H1 (cell line): Measurements from ENCODE around the gene PLA2G10. TPM values are rescaled to one million over a fixed set of nuclear protein-coding genes. Genes with fewer than 3 reads are reported as not detected.

Experiments used
- BCL11A ChIP-seq, 2 experiments: IDR thresholded peaks; one replicate each; pipeline ENCODE4 v1.6.1; 2011; ENCODE audit warnings: low read depth in 2 of 2, low read length in 2 of 2, mild to moderate bottlenecking in 2 of 2
- CBX8 ChIP-seq: fragments of 300-800, 300-1000 bp; sonication (generic); IDR thresholded peaks from 2 replicates; pipeline ENCODE4 v1.7.1; 2016; ENCODE audit warnings: low read depth, low read length, borderline replicate concordance
- EP300 ChIP-seq, 2 experiments: IDR thresholded peaks; 1 replicate in 1 of 2; 2 replicates in 1 of 2; pipeline ENCODE4 v1.6.1; 2011 to 2012; ENCODE audit warnings: low read depth in 2 of 2, low read length in 2 of 2, mild to moderate bottlenecking in 2 of 2, borderline replicate concordance in 1 of 2, inconsistent platforms in 1 of 2, moderate library complexity in 1 of 2
- EZH2 ChIP-seq: fragments of 200-600 bp; sonication (generic); IDR thresholded peaks from 2 replicates; pipeline ENCODE4 v1.7.1; 2012; ENCODE audit warnings: low read depth, mild to moderate bottlenecking, moderate library complexity, low read length, inconsistent platforms; ENCODE audit not compliant: severe bottlenecking
- FOSL1 ChIP-seq: IDR thresholded peaks from 2 replicates; pipeline ENCODE4 v1.6.1; 2011; ENCODE audit warnings: mild to moderate bottlenecking, low read depth, low read length, moderate library complexity; ENCODE audit not compliant: insufficient read depth
- GTF2F1 ChIP-seq: IDR thresholded peaks from 2 replicates; pipeline ENCODE4 v1.6.1; 2012; ENCODE audit warnings: low read depth, low read length, improper control_type of control experiment, borderline replicate concordance
- HDAC6 ChIP-seq: IDR thresholded peaks from one replicate; pipeline ENCODE4 v1.7.1; 2012; ENCODE audit warnings: low read depth, mild to moderate bottlenecking, inconsistent platforms, low read length, moderate library complexity
- KDM1A ChIP-seq: fragments of 200-600, 300-600 bp; sonication (generic); IDR thresholded peaks from 2 replicates; pipeline ENCODE4 v1.7.1; 2016; ENCODE audit warnings: mild to moderate bottlenecking, low read length, borderline replicate concordance
- MAFK ChIP-seq: IDR thresholded peaks from 2 replicates; pipeline ENCODE4 v1.6.1; 2012; ENCODE audit warnings: low read depth, mild to moderate bottlenecking, improper control_type of control experiment, low read length
- RAD21 ChIP-seq, 2 experiments: IDR thresholded peaks in 1 of 2; conservative IDR thresholded peaks in 1 of 2; 2 replicates each; pipeline ENCODE4 v1.6.1; 2011; ENCODE audit warnings: low read depth in 2 of 2, low read length in 2 of 2, improper control_type of control experiment in 1 of 2, inconsistent platforms in 1 of 2, mild to moderate bottlenecking in 1 of 2, moderate library complexity in 1 of 2
- RFX5 ChIP-seq: IDR thresholded peaks from 2 replicates; pipeline ENCODE4 v1.6.1; 2011; ENCODE audit warnings: low read depth, low read length, improper control_type of control experiment, borderline replicate concordance
- SAP30 ChIP-seq: fragments of 300-600 bp; sonication (generic); IDR thresholded peaks from 2 replicates; pipeline ENCODE4 v1.7.1; 2012; ENCODE audit warnings: low read length, moderate library complexity, mild to moderate bottlenecking, inconsistent platforms; ENCODE audit not compliant: insufficient read depth, insufficient replicate concordance
- SIRT6 ChIP-seq: IDR thresholded peaks from one replicate; pipeline ENCODE4 v1.7.1; 2012; ENCODE audit warnings: low read length, inconsistent platforms
- SIX5 ChIP-seq: IDR thresholded peaks from 2 replicates; pipeline ENCODE4 v1.6.1; 2011; ENCODE audit warnings: mild to moderate bottlenecking, low read depth, low read length
- SP2 ChIP-seq: IDR thresholded peaks from 2 replicates; pipeline ENCODE4 v1.6.1; 2012; ENCODE audit warnings: mild to moderate bottlenecking, low read length, inconsistent platforms
- SUZ12 ChIP-seq: fragments of 200-600 bp; sonication (generic); IDR thresholded peaks from 2 replicates; pipeline ENCODE4 v1.6.1; 2012; ENCODE audit warnings: mild to moderate bottlenecking, inconsistent platforms, low read length, moderate library complexity, mixed read lengths
- polyA plus RNA-seq, 7 experiments: library from polyadenylated mRNA; depleted of rRNA in 3 of 7; stranded (reverse) in 5 of 7; unstranded in 2 of 7; fragments of >200 nt in 5 of 7; fragments of 200-250 nt in 2 of 7; gene quantifications; 1 replicate in 5 of 7; 2 replicates in 1 of 7; 4 replicates in 1 of 7; pipeline versions ENCODE4 v1.2.1 to v1.2.3, GENCODE V29; 2011 to 2013; ENCODE audit warnings: missing spikeins in 2 of 7, mixed read lengths in 2 of 7
- total RNA-seq: library from RNA; stranded (reverse); fragmentation: NEBNext Ultra II Directional; extraction: Animal tissue kit (Norgen Biotek cat#: 25700); gene quantifications from 2 replicates; pipeline ENCODE4 v1.2.1, GENCODE V29; 2021
- TF ChIP-seq, protein P1 (sequence below): IDR thresholded peaks from 2 replicates; pipeline ENCODE4 v1.6.1; 2011; ENCODE audit warnings: low read depth, mild to moderate bottlenecking, low read length; ENCODE audit not compliant: insufficient read depth
- TF ChIP-seq, protein P2 (sequence below): IDR thresholded peaks from 2 replicates; pipeline ENCODE4 v1.6.1; 2011; ENCODE audit warnings: low read length, improper control_type of control experiment

The PLA2G10 gene
- total and polyA plus RNA-seq, 2 of the 8 experiments (the other 6 are each of a cell fraction or from before 2014, with no cell fraction given), result 0.60 to 2.2 TPM

DNA sequence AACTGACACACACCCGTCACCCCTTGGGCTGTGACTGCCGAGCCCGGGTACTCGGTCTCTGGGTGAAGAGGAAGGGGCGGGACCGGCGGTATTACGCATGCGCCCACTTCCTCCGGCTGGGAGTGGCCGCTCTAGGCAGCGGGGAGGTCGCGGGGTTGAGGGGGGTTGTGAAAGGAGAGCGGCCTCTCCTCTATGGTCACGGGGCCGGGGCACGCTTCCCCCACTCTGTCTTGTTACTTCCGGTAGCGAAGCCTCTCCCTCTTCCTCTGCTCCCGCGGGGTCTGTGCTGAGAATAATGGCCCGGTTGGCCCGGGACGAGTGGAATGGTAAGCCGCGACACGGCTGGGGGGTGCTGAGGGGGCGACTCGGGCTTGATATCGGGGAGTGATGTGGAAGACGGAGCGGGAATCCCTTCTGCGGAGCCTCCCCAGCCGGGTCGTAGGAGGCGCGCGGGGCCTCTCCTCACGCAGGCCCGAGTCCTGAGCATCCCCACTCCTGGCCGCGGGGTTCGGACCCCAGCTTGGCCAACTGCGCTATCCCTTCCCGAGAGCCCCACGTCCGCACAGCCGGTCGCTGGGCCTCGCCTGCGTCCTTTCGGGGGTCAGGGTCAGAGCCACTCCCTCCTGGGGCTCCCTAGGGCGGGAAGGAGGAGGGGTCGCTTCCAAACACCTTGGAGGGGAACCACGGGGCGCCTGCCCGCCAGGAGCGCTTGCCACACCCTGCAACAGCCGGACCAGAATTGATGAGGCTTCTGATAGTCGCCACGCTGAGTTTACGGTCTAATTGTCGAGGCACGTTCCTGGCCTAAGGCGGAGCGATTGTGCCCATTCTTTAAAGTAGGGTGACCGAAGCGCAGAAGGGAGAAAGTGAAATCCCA is 61.2 kb downstream of the PLA2G10 start, which contains the start of gene BFAR (continued):
- TF ChIP-seq KDM1A (no peak), FOSL1 (no peak), SP2 (peak; percentile 84), EP300 (IDR thresholded peaks at IDR 0.05; ENCODE audit: borderline replicate concordance in 1 of 2, low read depth in 2 of 2, low read length in 2 of 2) (peak in 1 of 2 experiments; percentile 1; a peak in 2 of 3 replicates), RFX5 (no peak), SUZ12 (no peak), EZH2 (no peak), CBX8 (no peak), RAD21 (IDR thresholded peaks at IDR 0.05 in 1 of 2, conservative IDR thresholded peaks at IDR 0.05 in 1 of 2; ENCODE audit: low read depth in 2 of 2, low read length in 2 of 2) (no peak), MAFK (no peak), HDAC6 (no peak), SAP30 (no peak), SIRT6 (no peak), BCL11A (IDR thresholded peaks at IDR 0.05; ENCODE audit: low read depth in 2 of 2, low read length in 2 of 2) (no peak), SIX5 (no peak; the same call in 1 of the 2 replicates), GTF2F1 (peak; percentile 88)
- TF ChIP-seq, protein P1, sequence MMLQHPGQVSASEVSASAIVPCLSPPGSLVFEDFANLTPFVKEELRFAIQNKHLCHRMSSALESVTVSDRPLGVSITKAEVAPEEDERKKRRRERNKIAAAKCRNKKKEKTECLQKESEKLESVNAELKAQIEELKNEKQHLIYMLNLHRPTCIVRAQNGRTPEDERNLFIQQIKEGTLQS, result no peak
- TF ChIP-seq, protein P2, sequence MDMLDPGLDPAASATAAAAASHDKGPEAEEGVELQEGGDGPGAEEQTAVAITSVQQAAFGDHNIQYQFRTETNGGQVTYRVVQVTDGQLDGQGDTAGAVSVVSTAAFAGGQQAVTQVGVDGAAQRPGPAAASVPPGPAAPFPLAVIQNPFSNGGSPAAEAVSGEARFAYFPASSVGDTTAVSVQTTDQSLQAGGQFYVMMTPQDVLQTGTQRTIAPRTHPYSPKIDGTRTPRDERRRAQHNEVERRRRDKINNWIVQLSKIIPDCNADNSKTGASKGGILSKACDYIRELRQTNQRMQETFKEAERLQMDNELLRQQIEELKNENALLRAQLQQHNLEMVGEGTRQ, result peak; percentile 49; the same call in 1 of the 2 replicates
